HG02763 (cell line): ENCODE data around the gene FUOM.

Experiments used
- ATAC-seq: cut with Tn5 transposase; IDR thresholded peaks from one replicate; pipeline ENCODE4 v1.9.1; 2021; ENCODE audit warnings: mild to moderate bottlenecking, moderate library complexity; ENCODE audit not compliant: unreplicated experiment

The FUOM gene

DNA sequence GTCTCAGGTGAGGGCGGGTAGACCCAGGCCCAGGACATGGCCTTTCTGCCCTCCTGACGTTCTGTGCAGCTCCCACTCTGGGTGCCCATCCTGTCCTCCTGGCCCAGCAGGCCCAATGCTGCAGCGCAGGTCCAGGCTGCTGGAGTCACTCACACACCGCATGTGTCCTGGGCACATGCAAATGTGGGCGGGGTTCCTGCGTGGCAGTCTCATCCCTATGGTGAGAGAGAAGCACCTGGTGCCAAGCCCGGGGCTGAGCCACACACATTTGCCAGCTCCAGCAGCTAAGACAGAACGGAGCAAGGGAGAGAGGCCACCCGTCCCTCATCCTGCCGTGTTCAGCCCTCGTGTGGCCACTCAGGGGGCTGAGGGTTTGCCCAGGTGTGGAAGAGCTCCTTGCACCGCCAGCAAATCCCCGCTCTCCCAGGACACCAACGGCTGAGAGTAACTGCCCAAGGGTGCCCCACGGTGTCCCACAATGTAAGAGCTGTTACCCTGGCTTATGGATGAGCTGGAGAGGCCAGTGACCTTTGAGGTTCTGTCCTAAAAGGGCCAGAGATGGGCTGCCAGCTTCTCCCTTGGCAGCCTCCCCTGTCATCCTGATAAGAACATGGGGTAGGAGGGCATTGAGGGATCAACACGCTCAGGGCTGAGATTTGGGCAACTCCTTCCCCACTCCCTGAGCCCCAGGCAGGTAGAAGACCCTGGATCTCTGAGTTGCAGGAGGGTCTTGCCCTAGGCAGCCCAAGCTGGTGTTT lies 4.4 kb downstream of the FUOM start:
- no peak for ATAC-seq

DNA sequence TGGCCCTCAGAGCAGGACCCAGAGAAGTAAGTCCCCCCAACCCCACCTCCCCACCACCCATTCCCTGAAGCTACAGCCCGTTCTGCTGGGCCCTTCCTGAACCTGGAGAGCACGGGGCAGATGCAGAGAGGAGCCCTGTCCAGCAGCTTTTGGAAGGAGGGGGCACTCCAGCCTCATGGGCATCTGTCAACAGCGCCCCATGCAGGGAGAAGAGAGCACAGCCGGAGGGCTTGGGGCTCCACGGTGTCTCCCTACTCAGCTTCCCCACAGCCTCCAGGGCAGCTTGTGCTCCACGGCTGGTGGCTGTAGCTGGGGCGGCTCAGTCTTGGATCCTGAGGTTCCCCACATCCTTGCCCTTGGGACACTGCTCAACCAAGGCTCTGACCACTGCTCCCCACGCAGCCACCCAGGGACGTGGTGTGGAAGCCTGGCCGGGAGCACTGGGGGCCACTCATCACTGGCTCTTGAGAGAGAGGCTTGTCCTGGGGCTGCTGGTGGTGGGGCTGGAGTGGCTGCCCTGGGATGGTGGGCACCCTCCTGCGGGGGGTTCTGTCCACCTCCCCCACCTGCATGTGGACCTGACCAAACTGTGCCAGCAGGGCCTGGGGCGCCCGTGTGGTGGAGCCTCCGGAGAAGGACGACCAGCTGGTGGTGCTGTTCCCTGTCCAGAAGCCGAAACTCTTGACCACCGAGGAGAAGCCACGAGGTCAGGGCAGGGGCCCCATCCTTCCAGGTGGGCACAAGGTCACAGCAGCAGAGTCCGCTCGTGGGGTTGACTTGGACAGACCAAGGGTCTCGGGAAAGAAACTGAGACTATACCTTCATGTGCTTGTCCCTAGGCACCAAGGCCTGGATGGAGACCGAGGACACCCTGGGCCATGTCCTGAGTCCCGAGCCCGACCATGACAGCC lies 6.2 kb downstream of the FUOM start:
- no peak for ATAC-seq

DNA sequence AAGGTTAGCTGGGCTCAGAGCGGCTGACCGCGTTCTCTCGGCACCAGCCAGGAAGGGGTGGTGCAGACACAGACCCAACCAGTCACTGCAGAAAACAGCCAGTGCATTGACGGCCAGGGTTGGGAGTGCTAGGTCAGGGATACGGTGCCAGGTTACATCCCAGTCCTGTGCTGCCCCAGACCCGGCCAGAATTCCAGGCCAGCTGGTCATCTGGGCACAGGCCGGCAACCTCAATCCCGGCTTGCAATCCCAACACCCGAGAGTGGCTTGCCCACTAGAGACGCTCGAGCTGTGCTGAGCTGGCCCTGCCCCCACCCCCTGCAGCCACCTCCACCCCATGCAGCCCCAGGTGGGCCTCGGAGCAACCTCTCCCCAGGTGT lies 6.9 kb downstream of the FUOM start:
- no peak for ATAC-seq

DNA sequence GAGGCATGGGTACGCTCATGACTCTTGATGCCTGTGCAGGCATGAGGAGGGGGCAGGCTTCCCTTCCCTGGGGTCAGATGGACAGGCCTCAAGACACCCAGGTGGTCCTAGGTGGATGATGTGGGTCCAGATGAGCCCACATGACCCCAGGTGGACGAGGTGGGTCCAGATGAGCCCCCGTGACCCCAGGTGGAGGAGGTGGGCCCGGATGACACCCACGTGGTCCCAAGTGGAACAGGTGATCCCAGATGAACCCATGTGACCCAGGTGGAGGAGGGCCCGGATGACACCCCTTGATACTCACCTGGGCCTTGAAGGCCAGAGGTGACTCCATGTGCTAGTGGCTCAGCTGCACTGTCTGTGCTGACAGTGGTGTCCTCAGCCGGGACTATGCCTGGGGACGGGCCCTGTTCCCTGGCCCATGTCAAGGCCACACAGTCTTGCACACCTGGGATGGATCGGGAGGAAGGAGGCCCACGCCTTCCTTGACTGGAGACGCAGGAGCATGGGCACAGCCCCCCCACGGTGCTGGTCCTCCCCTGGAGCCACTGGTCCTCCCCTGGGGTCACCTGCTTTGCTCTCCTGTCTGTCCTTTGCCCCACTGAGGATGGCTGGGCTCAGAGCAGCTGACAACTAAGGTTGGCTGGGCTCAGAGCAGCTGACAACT lies 7.4 kb downstream of the FUOM start:
- no peak for ATAC-seq

DNA sequence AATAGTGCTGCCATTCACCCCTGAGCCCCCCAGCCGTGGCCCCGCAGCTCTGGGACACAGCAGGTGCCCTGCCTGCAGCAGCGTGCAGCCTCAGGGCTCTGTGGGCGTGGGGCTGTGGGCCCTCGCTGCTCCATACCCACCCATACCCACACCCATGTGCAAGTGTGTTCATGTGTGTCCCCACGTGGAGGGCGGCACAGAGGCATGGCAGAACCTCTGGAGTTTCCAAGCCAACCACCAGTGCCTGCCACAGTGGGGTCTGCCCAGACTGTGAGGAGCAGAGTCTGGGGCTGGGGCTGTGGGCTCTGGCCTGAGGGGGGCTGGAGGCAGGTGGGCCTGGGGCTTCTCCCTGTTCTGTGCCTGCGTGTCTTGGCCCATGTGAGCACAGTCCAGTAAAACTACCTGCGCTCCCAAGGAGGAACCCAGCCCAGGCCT lies 8.2 kb downstream of the FUOM start:
- ATAC-seq: no peak

DNA sequence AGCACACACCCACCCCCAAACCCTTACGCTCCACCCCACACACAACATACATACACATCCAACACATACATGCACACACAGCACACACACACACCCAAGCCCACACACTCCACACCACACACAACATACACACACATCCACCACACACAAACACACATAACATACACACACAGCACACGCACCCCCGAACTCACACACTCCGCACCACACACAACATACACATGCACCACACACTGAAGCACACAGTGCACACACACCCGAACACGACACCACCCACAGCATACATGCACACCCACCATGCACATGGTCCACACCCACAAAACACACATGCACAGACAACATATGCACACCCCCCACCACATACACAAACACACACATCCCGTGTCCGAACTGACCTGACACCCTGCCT lies 8.7 kb downstream of the FUOM start:
- ATAC-seq: no peak

DNA sequence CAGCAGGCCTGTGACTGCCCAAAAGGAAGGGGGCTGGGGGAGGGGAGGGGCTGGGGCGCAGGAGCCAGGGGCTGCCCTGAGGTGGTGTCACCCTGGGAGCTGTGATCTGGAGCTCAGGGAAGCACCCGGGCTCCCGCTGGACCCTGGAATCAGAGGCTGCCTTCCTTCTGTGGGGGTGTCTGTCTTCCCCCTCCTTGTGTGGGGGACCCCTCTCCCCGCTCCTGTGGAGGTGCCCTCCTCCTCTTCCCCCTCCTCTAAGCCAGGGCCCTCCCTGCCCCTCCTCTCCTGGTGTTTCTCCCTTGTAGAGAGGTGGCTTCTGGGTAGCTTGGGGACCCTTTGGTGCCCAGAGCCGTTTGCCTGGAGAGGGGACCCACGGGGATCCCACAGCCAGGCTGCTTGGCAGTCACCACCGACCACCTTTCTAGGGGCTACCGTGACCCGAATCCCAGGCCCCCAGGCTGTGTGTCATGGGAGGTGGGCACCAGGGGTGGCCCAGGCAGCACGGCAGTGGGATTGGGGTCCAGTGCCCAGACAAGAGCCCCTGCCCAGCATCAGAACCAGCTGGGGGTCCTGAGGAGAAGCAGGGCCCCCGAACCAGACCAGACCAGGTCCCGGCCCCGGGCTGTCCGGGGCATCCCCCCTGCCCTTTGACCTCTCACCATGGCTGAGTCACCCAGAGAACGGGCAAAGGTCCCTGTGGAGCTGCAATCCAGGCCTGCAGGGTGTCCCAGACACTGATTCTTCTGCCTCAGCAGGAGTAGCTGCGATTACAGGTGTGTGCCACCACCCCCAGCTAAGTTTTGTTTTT lies 9.9 kb downstream of the FUOM start:
- ATAC-seq: no peak

DNA sequence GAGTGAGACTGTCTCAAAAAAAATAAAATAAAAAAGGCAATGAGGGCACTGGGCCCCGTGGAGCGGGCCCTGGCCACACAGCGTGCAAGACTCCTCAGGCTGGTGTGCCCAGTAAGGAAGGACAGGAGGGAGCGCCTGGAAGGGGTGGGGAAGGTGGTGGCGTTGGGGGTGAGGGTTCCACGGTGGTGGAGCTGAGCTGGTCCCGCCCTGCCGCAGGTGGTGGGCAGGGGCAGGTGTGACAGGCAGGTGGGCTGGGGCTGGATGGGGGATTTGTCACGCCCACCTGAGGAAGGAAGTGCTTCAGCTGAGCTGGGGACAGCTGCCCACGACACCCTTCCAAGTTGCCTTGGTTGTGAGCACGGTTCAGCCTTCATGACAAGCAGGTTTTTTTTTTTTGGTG lies 11.4 kb downstream of the FUOM start:
- no peak for ATAC-seq

DNA sequence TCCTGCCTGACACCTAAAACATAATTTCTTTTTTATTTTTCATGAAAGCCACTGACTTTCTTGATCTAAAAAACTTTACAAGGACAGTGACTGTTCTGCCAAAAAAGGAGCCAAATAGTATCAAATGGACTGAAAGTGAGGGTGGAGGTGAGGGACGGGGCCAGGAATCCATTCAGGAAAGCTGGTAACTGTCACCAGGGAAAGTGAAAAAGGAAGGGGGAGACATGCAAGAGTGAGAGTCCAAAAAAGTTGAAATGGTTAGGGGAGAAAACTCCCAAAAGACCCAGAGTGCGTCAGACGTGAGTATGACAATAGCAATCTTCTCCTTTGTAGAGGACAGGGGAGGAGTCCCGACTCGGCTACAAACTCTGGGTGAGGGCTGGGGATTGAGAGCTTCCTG lies 13.6 kb downstream of the FUOM start:
- no peak for ATAC-seq

DNA sequence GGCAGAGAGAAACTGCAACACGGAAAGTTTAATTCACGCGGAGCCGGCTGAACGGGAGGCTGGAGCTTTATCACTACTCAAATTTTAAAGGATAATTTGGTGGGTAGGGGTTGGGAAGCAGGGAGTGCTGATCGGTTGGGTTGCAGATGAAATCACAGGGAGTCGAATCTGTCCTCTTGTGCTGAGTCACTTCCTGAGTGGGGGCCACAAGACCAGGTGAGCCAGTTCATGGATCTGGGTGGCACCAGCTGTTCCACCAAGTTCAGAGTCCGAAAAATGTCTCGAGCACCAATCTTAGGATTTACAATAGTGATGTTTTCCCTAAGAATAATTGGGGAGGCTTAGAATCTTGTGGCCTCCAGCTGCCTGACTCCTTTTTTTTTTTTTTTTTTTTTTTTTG lies 14.3 kb downstream of the FUOM start:
- ATAC-seq: no peak

DNA sequence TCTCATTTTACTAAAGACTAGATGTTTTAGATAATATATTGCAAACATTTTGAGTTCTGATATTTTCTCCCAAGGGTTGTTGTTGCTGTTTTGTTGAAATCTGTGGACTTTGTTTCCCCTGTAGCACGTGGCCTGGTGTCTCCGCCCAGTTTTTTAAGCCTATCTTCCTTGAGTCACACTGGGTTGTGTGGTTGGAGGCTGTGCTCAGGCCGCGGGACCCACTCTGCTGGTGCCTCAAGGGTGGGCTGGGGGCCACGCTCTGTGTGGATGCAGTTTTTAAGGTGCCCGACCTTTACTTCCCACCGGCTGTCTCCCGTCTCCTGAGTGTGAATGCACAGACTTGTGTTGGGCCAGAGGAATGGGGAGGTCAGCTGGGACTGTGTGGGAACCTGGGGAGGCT lies 14.9 kb downstream of the FUOM start:
- no peak for ATAC-seq

DNA sequence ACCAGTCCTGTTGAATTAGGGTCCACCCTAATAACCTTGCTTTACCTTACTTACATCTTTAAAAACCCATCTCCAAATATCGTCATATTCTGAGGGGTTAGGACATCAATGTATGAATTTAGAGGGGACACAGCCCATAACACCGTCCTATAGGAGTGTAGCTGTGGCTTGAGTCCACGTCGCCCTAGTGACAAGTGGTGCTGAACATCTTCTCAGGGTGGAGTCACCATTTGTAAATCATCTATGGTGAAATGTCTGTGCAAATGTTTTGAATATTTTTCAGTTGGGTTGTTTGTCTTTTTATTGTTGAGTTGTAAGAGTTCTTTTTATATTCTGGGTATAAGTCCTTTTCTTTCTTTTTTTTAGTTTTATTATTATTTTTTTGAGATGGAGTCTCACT lies 15.8 kb downstream of the FUOM start:
- no peak for ATAC-seq

DNA sequence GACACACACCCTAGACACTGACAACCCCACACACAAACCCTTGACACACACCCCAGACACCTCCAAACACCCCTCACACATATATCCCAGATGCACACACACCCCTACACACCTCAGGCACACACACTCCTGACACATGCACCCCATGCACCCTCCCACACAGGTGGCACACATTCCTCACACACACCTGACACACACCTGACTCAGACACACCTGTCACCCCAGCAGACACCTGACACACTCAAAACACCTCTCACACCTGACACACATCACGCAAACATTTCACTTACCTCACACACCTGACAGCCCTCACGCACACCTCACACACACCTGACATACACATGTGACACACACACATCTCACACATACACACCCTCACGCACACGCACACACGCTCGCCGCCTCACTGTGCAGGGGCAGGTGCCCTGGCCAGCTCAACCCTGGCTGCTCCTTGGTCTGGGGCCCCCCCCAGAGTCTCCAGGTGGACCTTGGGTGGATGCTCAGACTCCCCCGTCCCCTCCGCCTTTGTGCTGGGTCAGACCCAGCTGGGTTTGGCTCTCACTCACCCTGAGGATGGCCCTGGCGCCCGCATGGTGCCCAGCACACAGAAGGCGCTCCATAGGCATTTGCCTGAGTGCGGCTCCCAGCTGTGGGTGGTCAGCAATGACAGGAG lies 18.0 kb downstream of the FUOM start:
- no peak for ATAC-seq

DNA sequence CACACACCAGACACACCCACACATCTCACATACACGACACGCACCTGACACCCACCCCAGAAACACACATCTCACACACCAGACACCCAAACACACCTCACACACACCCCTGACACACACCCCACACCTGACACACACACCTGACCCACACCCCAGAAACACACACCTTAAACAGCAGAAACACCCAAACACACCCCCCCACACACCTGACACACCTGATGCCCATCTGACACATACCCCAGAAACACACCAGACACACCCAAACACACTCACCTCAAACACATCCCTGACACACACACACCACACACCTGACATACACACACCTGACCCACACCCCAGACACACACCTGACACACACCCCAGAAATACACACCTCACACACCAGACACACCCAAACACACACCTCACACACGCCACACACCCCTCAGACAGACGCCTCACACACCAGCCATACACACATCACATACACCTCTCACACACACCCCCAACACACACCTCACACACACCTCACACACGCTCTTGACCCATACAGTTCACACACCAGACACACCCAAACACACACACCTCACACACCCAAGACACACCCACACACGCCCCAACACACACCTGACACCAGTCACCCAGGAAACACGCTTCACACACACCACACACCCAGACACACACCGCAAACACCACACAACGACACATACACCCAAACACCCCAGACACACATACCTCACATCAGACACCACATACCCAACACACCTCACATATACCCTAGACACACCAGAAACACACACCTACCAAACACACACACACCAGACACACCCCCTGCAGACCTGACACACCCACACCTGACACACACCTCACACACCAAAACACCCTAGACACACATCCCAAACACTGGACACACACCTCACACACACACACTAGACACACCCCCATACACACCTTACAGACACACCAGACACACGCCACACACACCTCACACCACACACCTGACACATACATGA lies 19.4 kb downstream of the FUOM start:
- ATAC-seq: no peak

DNA sequence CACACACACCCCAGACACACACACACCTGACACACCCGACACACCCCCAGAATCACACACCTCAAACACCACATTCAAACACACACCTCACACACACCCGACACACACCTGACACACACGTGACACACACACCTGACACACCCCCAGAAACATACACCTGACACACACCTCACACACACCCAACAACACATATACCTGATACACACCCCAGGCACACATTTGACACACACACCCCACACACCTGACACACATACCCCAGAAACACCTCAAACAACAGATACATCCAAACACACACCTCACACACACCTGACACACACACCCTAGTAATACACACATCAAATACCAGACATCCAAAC lies 20.5 kb downstream of the FUOM start:
- no peak for ATAC-seq

DNA sequence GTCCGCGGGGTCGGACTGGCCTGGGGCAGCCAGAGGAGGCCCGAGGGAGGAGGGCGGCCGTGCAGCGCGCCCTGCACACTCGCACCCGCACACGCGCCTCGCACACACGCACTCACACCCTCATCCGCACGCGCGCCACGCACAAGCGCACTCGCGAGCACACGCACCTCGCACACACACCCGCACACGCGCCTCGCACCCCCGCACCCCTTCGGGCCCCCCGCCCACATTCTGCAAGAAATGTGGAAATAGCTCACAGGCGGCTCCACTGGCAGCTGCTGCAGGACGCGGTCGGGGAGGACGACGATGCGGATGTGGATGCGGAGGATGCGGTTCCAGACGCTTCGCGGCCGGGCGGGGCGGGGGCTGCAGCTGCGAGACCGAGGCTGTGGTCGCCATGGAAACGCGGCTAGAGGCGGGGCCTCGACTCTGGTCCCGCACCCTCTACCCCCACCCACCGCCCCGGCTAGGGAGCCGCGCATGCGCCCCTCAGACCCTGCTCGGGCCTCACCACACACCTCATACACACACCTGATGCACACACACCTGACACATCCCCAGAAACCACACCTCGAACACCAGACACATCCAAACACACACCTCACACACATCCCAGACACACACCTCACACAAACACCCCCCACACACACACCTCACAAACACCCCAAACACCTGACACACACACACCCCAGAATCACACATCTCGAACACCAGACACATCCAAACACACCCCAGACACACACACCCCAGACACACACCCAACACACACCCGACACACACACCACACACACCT lies 21.0 kb downstream of the FUOM start, which contains the start of gene CALY:
Gene CALY (minus strand): TSS at position 320 of the 793 bp plus-strand sequence. CDS start 7,907 bp downstream, outside the sequence.
- ATAC-seq: no peak

DNA sequence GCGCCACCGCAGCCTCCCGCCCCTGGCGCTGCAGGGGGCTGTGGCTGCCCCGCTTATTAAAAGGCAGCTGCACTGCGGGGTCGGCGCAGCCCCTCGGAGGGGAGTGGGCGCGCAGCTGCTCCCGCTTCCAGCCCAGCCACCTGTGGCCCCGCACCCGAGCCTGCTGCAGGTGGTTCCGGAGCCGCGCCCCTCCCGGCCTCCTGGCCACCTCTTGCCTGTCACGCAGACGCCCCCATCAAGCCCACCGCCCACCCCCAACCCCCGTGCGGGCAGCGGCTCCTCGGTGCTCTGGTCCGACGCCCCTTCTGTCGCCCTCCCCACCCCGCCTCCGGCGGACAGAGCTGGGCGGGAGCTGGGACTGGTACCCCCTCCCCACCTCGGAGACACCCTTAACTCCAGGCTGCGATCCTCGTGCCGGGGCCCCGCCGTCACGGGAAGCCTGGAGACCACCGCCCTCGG lies 21.7 kb downstream of the FUOM start:
- no peak for ATAC-seq
